ENCODE results near the gene HAND2. TPM values are rescaled to one million over a fixed set of nuclear protein-coding genes. Genes with fewer than 3 reads are reported as not detected.

The HAND2 gene
- total and polyA plus RNA-seq, 2 of the 8 experiments (the other 6 are each of a cell fraction or from before 2014, with no cell fraction given), result 0.05 TPM; not detected in 1

- Histone ChIP-seq H3K23ac (ENCODE audit: insufficient read length) (no peak overlapping the region), H3K27ac (ENCODE audit: low read depth, low read length) (no peak overlapping the region), H4K20me1 (replicated peaks in 1 of 2; ENCODE audit: control insufficient read depth in 1 of 2, insufficient read depth in 2 of 2, low read length in 2 of 2) (no peaks in the 10 kb centered on the region), H3K27me3 (replicated peaks in 1 of 4; ENCODE audit: control insufficient read depth in 3 of 4, extremely low read depth in 1 of 4, insufficient read depth in 3 of 4, low read length in 3 of 4) (no peaks in the 10 kb centered on the region), H3K23me2 (ENCODE audit: low read depth, low read length) (no peaks in the 10 kb centered on the region), H2BK12ac (ENCODE audit: low read depth, low read length) (no peak overlapping the region; the same call in 1 of the 2 replicates), H3K14ac (ENCODE audit: insufficient read length) (no peak overlapping the region), H3K56ac (replicated peaks; ENCODE audit: insufficient read length, low read depth, low read length) (no peak overlapping the region), H2AFZ (ENCODE audit: low read length) (no peak overlapping the region), H3K79me1 (ENCODE audit: low read depth, low read length) (no peaks in the 10 kb centered on the region), H4K8ac (ENCODE audit: extremely low read depth, insufficient read depth, low read length) (no peak overlapping the region), H3K18ac (ENCODE audit: extremely low read depth, low read length) (no peak overlapping the region), H4K5ac (ENCODE audit: insufficient read length, low read depth, low read length) (no peak overlapping the region), H3K4me2 (ENCODE audit: insufficient read depth in 1 of 2, low read depth in 2 of 2, low read length in 2 of 2) (no peak overlapping the region), H3K4ac (replicated peaks; ENCODE audit: insufficient read length, low read depth, low read length) (no peak overlapping the region), H4K91ac (replicated peaks; ENCODE audit: insufficient read length, low read length) (no peak overlapping the region), H2BK20ac (ENCODE audit: low read length) (no peak overlapping the region), H2AK5ac (ENCODE audit: low read depth, low read length) (no peak overlapping the region), H3K79me2 (ENCODE audit: control insufficient read depth in 1 of 2, insufficient read depth in 2 of 2, low read length in 2 of 2) (no peaks in the 10 kb centered on the region), H2BK120ac (replicated peaks; ENCODE audit: low read depth, low read length) (no peak overlapping the region), H3K4me3 (ENCODE audit: extremely low read depth in 1 of 4, insufficient read depth in 2 of 4, low read depth in 3 of 4, low read length in 4 of 4) (no peak overlapping the region), H2BK5ac (ENCODE audit: low read depth, low read length) (0 out of 2 replicates have a peak overlapping the region, but pooled peaks have one; percentile 13), H3K9me3 (ENCODE audit: insufficient read depth in 2 of 2, low read depth in 1 of 2, low read length in 1 of 2) (no peaks in the 10 kb centered on the region), H2BK15ac (ENCODE audit: low read length) (no peak overlapping the region), H3K9ac (replicated peaks in 1 of 4; ENCODE audit: extremely low read depth in 1 of 4, low read depth in 3 of 4, low read length in 3 of 4) (no peak overlapping the region), H3K36me3 (ENCODE audit: control insufficient read depth in 2 of 4, insufficient read depth in 4 of 4, low read length in 3 of 4) (no peaks in the 10 kb centered on the region), H3K4me1 (replicated peaks in 1 of 4; ENCODE audit: control insufficient read depth in 3 of 4, insufficient read depth in 4 of 4, low read length in 3 of 4) (peaks cover 0 to 2% (median 0%) of the 10 kb centered on the region in 4 experiments; a peak in 2 of 7 replicates)
- ChIA-PET POLR2A (ENCODE audit: partially characterized antibody) (no interaction called here), CTCF (ENCODE audit: partially characterized antibody) (interaction anchor here (0.8 to 2.5 kb wide), 7 partner anchors 12 to 196 kb away, joined by 3 to 11 read pairs (median 3); no protein-coding TSS in a partner anchor)
- FAIRE-seq (no peak), DNase-seq (ENCODE audit: low read depth in 1 of 2, low spot score in 2 of 2) (no peak)
- WGBS, 2 experiments (ENCODE audit: extremely low coverage in 1 of 2, insufficient coverage in 1 of 2, insufficient read length in 1 of 2, insufficient replicate concordance in 2 of 2, low coverage in 1 of 2, low lambda C conversion rate in 2 of 2, missing lambda C conversion rate in 1 of 2), result 60% methylated on average over 2 of the region's 2 CpGs; no CpG with 5 or more reads in 1 of the 2 experiments
- no peak for TF ChIP-seq SP1 (IDR thresholded peaks at IDR 0.05; ENCODE audit: low read depth, low read length)
- TF ChIP-seq SP2 (IDR thresholded peaks at IDR 0.05; ENCODE audit: low read length), result no peak
- TF ChIP-seq RFX5 (IDR thresholded peaks at IDR 0.05; ENCODE audit: borderline replicate concordance, low read depth, low read length), result no peak
- peak; percentile 29 to 63; a peak in 1 of 4 replicates for TF ChIP-seq SIN3A (conservative IDR thresholded peaks at IDR 0.05 in 1 of 2, IDR thresholded peaks at IDR 0.05 in 1 of 2; ENCODE audit: low read depth in 1 of 2, low read length in 2 of 2)
- no peak for TF ChIP-seq BCL11A (IDR thresholded peaks at IDR 0.05; ENCODE audit: low read depth in 2 of 2, low read length in 2 of 2)
- no peak for TF ChIP-seq TBP (IDR thresholded peaks at IDR 0.05; ENCODE audit: low read depth, low read length)
- no peak for TF ChIP-seq BACH1 (IDR thresholded peaks at IDR 0.05; ENCODE audit: low read length)
These were observed 26.5 kb upstream of the HAND2 start for GRCh38 chr4:173556398-173557131.
